Trophoblast cell (in vitro differentiated cells and primary cell): ENCODE measurements around the gene NPY2R.

ENCODE experiments used
- DNase-seq, 2 donors: peaks; one replicate each; pipeline ENCODE4 v3.0.0-alpha.2; 2016
- H2AFZ ChIP-seq: 2 replicates; pipeline ENCODE4 v1.6.1; 2013; ENCODE audit warnings: low read length, moderate library complexity, mild to moderate bottlenecking; ENCODE audit not compliant: insufficient read depth, poor library complexity
- H2AK5ac ChIP-seq: 2 replicates; pipeline ENCODE4 v1.6.1; 2013; ENCODE audit warnings: mild to moderate bottlenecking, low read length
- H2BK120ac ChIP-seq: 2 replicates; pipeline ENCODE4 v1.6.1; 2013; ENCODE audit warnings: low read length, mild to moderate bottlenecking, moderate library complexity; ENCODE audit not compliant: insufficient read depth, poor library complexity
- H2BK12ac ChIP-seq: 2 replicates; pipeline ENCODE4 v1.6.1; 2013; ENCODE audit warnings: mild to moderate bottlenecking, low read length, moderate library complexity
- H2BK5ac ChIP-seq: 2 replicates; pipeline ENCODE4 v1.6.1; 2013; ENCODE audit warnings: low read length, low read depth, moderate library complexity, mild to moderate bottlenecking; ENCODE audit not compliant: poor library complexity
- H3K14ac ChIP-seq: 2 replicates; pipeline ENCODE4 v1.6.1; 2013; ENCODE audit warnings: mild to moderate bottlenecking, low read length
- H3K18ac ChIP-seq: 2 replicates; pipeline ENCODE4 v1.6.1; 2013; ENCODE audit warnings: mild to moderate bottlenecking, low read length
- H3K23ac ChIP-seq: 2 replicates; pipeline ENCODE4 v1.6.1; 2013; ENCODE audit warnings: low read length
- H3K27ac ChIP-seq: 2 replicates; pipeline ENCODE4 v1.5.1; 2013; ENCODE audit warnings: low read depth, mild to moderate bottlenecking, inconsistent platforms, low read length, moderate library complexity
- H3K27me3 ChIP-seq: 2 replicates; pipeline ENCODE4 v1.6.1; 2013; ENCODE audit warnings: inconsistent platforms, mild to moderate bottlenecking, low read length, moderate library complexity; ENCODE audit not compliant: insufficient read depth
- H3K36me3 ChIP-seq, 2 experiments: 1 replicate in 1 of 2; 2 replicates in 1 of 2; pipeline ENCODE4 v1.6.1; 2013; ENCODE audit warnings: low read length in 2 of 2, mild to moderate bottlenecking in 2 of 2, moderate library complexity in 1 of 2; ENCODE audit not compliant: insufficient read depth in 2 of 2, control insufficient read depth in 1 of 2
- H3K4ac ChIP-seq: 2 replicates; pipeline ENCODE4 v1.6.1; 2013; ENCODE audit warnings: low read depth, mild to moderate bottlenecking, low read length, moderate library complexity
- H3K4me1 ChIP-seq, 2 experiments: 1 replicate in 1 of 2; 2 replicates in 1 of 2; pipeline ENCODE4 v1.6.1; 2013; ENCODE audit warnings: low read length in 2 of 2, mild to moderate bottlenecking in 2 of 2, moderate library complexity in 1 of 2; ENCODE audit not compliant: insufficient read depth in 2 of 2, control insufficient read depth in 1 of 2
- H3K4me2 ChIP-seq: 2 replicates; pipeline ENCODE4 v1.6.1; 2013; ENCODE audit warnings: inconsistent platforms, mild to moderate bottlenecking, low read length, moderate library complexity
- H3K4me3 ChIP-seq: 2 replicates; pipeline ENCODE4 v1.5.1; 2013; ENCODE audit warnings: mild to moderate bottlenecking, low read depth, low read length, inconsistent platforms
- H3K79me1 ChIP-seq: one replicate; pipeline ENCODE4 v1.6.1; 2013; ENCODE audit warnings: low read length
- H3K79me2 ChIP-seq: 2 replicates; pipeline ENCODE4 v1.6.1; 2013; ENCODE audit warnings: low read length, mild to moderate bottlenecking; ENCODE audit not compliant: control insufficient read depth, insufficient read depth, poor library complexity
- H3K9ac ChIP-seq: 2 replicates; pipeline ENCODE4 v1.6.1; 2013; ENCODE audit warnings: mild to moderate bottlenecking, low read length
- H3K9me3 ChIP-seq: 2 replicates; pipeline ENCODE4 v1.6.1; 2013; ENCODE audit warnings: low read depth, mild to moderate bottlenecking, control low read depth, inconsistent platforms, low read length; ENCODE audit not compliant: insufficient read depth
- H4K12ac ChIP-seq: 2 replicates; pipeline ENCODE4 v1.6.1; 2013; ENCODE audit warnings: low read depth, mild to moderate bottlenecking, low read length, moderate library complexity
- H4K8ac ChIP-seq: 2 replicates; pipeline ENCODE4 v1.6.1; 2013; ENCODE audit warnings: low read depth, mild to moderate bottlenecking, low read length, moderate library complexity
- H4K91ac ChIP-seq: one replicate; pipeline ENCODE4 v1.6.1; 2013; ENCODE audit warnings: low read depth, mild to moderate bottlenecking, low read length, moderate library complexity
- WGBS: extraction: QIAGEN DNeasy Blood & Tissue Kit; methylation state at CpG from one replicate; pipeline ENCODE4 v1.1.7; 2013; ENCODE audit warnings: missing lambda C conversion rate; ENCODE audit not compliant: insufficient read length, insufficient coverage; ENCODE audit errors: extremely low coverage; 5-methylcytosine and 5-hydroxymethylcytosine counted together

Gene NPY2R

GRCh38 chr4:155248002-155248896 lies 39.8 kb downstream of the NPY2R start:
- H3K27ac ChIP-seq = no peak overlapping the region

GRCh38 chr4:155249016-155249566 lies 40.7 kb downstream of the NPY2R start:
- no peak overlapping the region for H3K23ac ChIP-seq
- no peaks in the 10 kb centered on the region for H3K79me1 ChIP-seq
- H2BK12ac ChIP-seq = no peak overlapping the region
- no peak overlapping the region for H3K4me3 ChIP-seq
- H3K27me3 ChIP-seq = no peaks in the 10 kb centered on the region
- no peak overlapping the region for H3K4ac ChIP-seq
- no peak overlapping the region for H3K9ac ChIP-seq
- no peaks in the 10 kb centered on the region for H3K9me3 ChIP-seq
- DNase-seq = no peak
- no peak overlapping the region for H2AK5ac ChIP-seq
- H3K4me1 ChIP-seq = no peaks in the 10 kb centered on the region
- H2AFZ ChIP-seq = no peak overlapping the region
- no peak overlapping the region for H4K91ac ChIP-seq
- no peak overlapping the region for H2BK120ac ChIP-seq
- H3K18ac ChIP-seq = no peak overlapping the region
- H3K4me2 ChIP-seq = no peak overlapping the region
- H3K79me2 ChIP-seq = no peaks in the 10 kb centered on the region
- H3K14ac ChIP-seq = no peak overlapping the region
- H2BK5ac ChIP-seq = no peak overlapping the region
- H4K8ac ChIP-seq = no peak overlapping the region
- no peaks in the 10 kb centered on the region for H3K36me3 ChIP-seq
- H4K12ac ChIP-seq = no peak overlapping the region
- no CpG with 5 or more reads among the region's 8 CpGs for WGBS
- no peak overlapping the region for H3K27ac ChIP-seq

More at GRCh38 chr4:155248002-155248896, 39.8 kb downstream of the NPY2R start:
- no peaks in the 10 kb centered on the region for H3K79me2 ChIP-seq
- WGBS = no CpG with 5 or more reads among the region's 9 CpGs
- H2AK5ac ChIP-seq = no peak overlapping the region
- no peak overlapping the region for H3K14ac ChIP-seq
- no peak overlapping the region for H2AFZ ChIP-seq
- H3K36me3 ChIP-seq = no peaks in the 10 kb centered on the region
- H3K4me2 ChIP-seq = no peak overlapping the region
- no peak overlapping the region for H3K23ac ChIP-seq
- no peaks in the 10 kb centered on the region for H3K79me1 ChIP-seq
- H4K8ac ChIP-seq = no peak overlapping the region
- H2BK5ac ChIP-seq = no peak overlapping the region
- no peak overlapping the region for H4K91ac ChIP-seq
- H3K18ac ChIP-seq = no peak overlapping the region
- no peak overlapping the region for H2BK120ac ChIP-seq
- H3K9me3 ChIP-seq = no peaks in the 10 kb centered on the region
- no peaks in the 10 kb centered on the region for H3K4me1 ChIP-seq
- H3K9ac ChIP-seq = no peak overlapping the region
- DNase-seq = no peak
- no peak overlapping the region for H2BK12ac ChIP-seq
- no peak overlapping the region for H4K12ac ChIP-seq
- H3K4me3 ChIP-seq = no peak overlapping the region
- no peak overlapping the region for H3K4ac ChIP-seq
- no peaks in the 10 kb centered on the region for H3K27me3 ChIP-seq

GRCh38 chr4:155252327-155252726 lies 43.9 kb downstream of the NPY2R start:
- H3K36me3 ChIP-seq = no peaks in the 10 kb centered on the region
- H3K9ac ChIP-seq = no peak overlapping the region
- no peak overlapping the region for H3K4ac ChIP-seq
- no peak overlapping the region for H3K18ac ChIP-seq
- H3K4me1 ChIP-seq = no peaks in the 10 kb centered on the region
- H2BK5ac ChIP-seq = no peak overlapping the region
- no peak overlapping the region for H2AFZ ChIP-seq
- H2BK12ac ChIP-seq = no peak overlapping the region
- H4K12ac ChIP-seq = no peak overlapping the region
- no peaks in the 10 kb centered on the region for H3K9me3 ChIP-seq
- no peak overlapping the region for H3K4me3 ChIP-seq
- no peak overlapping the region for H4K91ac ChIP-seq
- H3K79me2 ChIP-seq = no peaks in the 10 kb centered on the region
- no peak overlapping the region for H2AK5ac ChIP-seq
- no peak for DNase-seq
- H2BK120ac ChIP-seq = no peak overlapping the region
- H4K8ac ChIP-seq = no peak overlapping the region
- no peak overlapping the region for H3K14ac ChIP-seq
- H3K23ac ChIP-seq = no peak overlapping the region
- no peaks in the 10 kb centered on the region for H3K27me3 ChIP-seq
- WGBS = no CpG with 5 or more reads among the region's 1 CpG
- no peaks in the 10 kb centered on the region for H3K79me1 ChIP-seq
- H3K4me2 ChIP-seq = no peak overlapping the region
- H3K27ac ChIP-seq = no peak overlapping the region

DNA sequence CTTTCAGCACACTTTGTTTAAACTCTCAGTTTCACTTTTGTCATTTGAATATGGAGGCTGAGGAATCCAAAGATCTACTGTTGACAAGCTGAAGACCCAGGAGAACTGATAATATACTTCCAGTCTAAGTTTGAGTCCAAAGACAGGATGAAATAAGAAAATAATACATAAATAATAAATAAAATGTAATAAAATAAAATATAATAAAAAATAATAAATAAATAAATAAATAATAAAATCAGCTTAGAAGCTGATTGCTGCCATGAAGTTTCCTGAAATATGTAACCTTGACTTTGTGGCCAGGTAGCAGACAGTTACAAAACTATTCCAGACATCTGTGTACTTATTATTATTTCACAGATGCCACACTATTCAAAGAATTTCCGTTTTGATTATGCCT lies 55.0 kb downstream of the NPY2R start:
- Histone ChIP-seq H4K12ac (no peak overlapping the region), H4K91ac (no peak overlapping the region), H2AK5ac (no peak overlapping the region), H3K14ac (no peak overlapping the region), H3K4me3 (no peak overlapping the region), H2BK12ac (no peak overlapping the region), H3K79me1 (no peaks in the 10 kb centered on the region), H2BK5ac (no peak overlapping the region), H3K79me2 (no peaks in the 10 kb centered on the region), H3K4me2 (no peak overlapping the region), H3K27ac (no peak overlapping the region), H2BK120ac (no peak overlapping the region), H3K18ac (no peak overlapping the region), H3K4ac (no peak overlapping the region), H3K9me3 (no peaks in the 10 kb centered on the region), H4K8ac (no peak overlapping the region), H3K27me3 (no peaks in the 10 kb centered on the region), H3K9ac (no peak overlapping the region), H2AFZ (no peak overlapping the region), H3K23ac (no peak overlapping the region), H3K4me1 (no peaks in the 10 kb centered on the region), H3K36me3 (no peaks in the 10 kb centered on the region)
- DNase-seq = no peak
- WGBS = no CpG with 5 or more reads among the region's 1 CpG
